ENCODE data around the gene OOSP4B.
"Not testable (repeated sequence)": the region's sequence is repeated elsewhere in the genome, so short reads cannot be mapped to it uniquely, and the experiment has no call there.

OOSP4B gene

GRCh38 chr11:60016881-60017280 is at the start of gene OOSP4B:
TSS of gene OOSP4B (plus strand) at chr11:60017181.
- Histone ChIP-seq H3K4me3 (replicated peaks; ENCODE audit: low read depth, low read length) (no peak within 1 kb of the TSS), H3K36me3 (ENCODE audit: control insufficient read depth, insufficient read depth, low read length) (no peaks in the 10 kb centered on the region), H3K27me3 (replicated peaks; ENCODE audit: control insufficient read depth, insufficient read depth, low read length) (no peaks in the 10 kb centered on the region)
- TF ChIP-seq CTCF (IDR thresholded peaks at IDR 0.05; ENCODE audit: insufficient read depth, low read length, poor library complexity, severe bottlenecking) = no peak
- no peak for DNase-seq (ENCODE audit: extremely low read depth, insufficient read length)

- DNase-seq (ENCODE audit: extremely low read depth, insufficient read length) = no peak
- TF ChIP-seq CTCF (IDR thresholded peaks at IDR 0.05; ENCODE audit: insufficient read depth, low read length, poor library complexity, severe bottlenecking) = no peak
- H3K27me3 ChIP-seq (replicated peaks; ENCODE audit: control insufficient read depth, insufficient read depth, low read length) = no peaks in the 10 kb centered on the region
- H3K4me3 ChIP-seq (replicated peaks; ENCODE audit: low read depth, low read length) = no peak overlapping the region
- H3K36me3 ChIP-seq (ENCODE audit: control insufficient read depth, insufficient read depth, low read length) = no peaks in the 10 kb centered on the region
Observed at GRCh38 chr11:59967677-59968394, 49.1 kb upstream of the OOSP4B start.

GRCh38 chr11:59968395-59968783 is 48.6 kb upstream of the OOSP4B start:
- Histone ChIP-seq H3K4me3 (replicated peaks; ENCODE audit: low read depth, low read length) (no peak overlapping the region), H3K27me3 (replicated peaks; ENCODE audit: control insufficient read depth, insufficient read depth, low read length) (no peaks in the 10 kb centered on the region), H3K36me3 (ENCODE audit: control insufficient read depth, insufficient read depth, low read length) (no peaks in the 10 kb centered on the region)
- no peak for TF ChIP-seq CTCF (IDR thresholded peaks at IDR 0.05; ENCODE audit: insufficient read depth, low read length, poor library complexity, severe bottlenecking)
- no peak for DNase-seq (ENCODE audit: extremely low read depth, insufficient read length)

- Histone ChIP-seq H3K27me3 (replicated peaks; ENCODE audit: control insufficient read depth, insufficient read depth, low read length) (no peaks in the 10 kb centered on the region), H3K36me3 (ENCODE audit: control insufficient read depth, insufficient read depth, low read length) (no peaks in the 10 kb centered on the region), H3K4me3 (replicated peaks; ENCODE audit: low read depth, low read length) (no peak overlapping the region)
- DNase-seq (ENCODE audit: extremely low read depth, insufficient read length) = no peak
- TF ChIP-seq CTCF (IDR thresholded peaks at IDR 0.05; ENCODE audit: insufficient read depth, low read length, poor library complexity, severe bottlenecking) = no peak
Observed at GRCh38 chr11:59973097-59973496, 43.9 kb upstream of the OOSP4B start.

GRCh38 chr11:59981106-59981770 is 35.7 kb upstream of the OOSP4B start:
- no peaks in the 10 kb centered on the region for H3K36me3 ChIP-seq (ENCODE audit: control insufficient read depth, insufficient read depth, low read length)
- TF ChIP-seq CTCF (IDR thresholded peaks at IDR 0.05; ENCODE audit: insufficient read depth, low read length, poor library complexity, severe bottlenecking) = no peak
- no peak for DNase-seq (ENCODE audit: extremely low read depth, insufficient read length)
- H3K4me3 ChIP-seq (replicated peaks; ENCODE audit: low read depth, low read length) = no peak overlapping the region
- peaks cover 1% of the 10 kb centered on the region for H3K27me3 ChIP-seq (replicated peaks; ENCODE audit: control insufficient read depth, insufficient read depth, low read length)

GRCh38 chr11:59982037-59982436 is 34.9 kb upstream of the OOSP4B start:
- not testable (repeated sequence) for H3K4me3 ChIP-seq (replicated peaks; ENCODE audit: low read depth, low read length); DNase-seq (ENCODE audit: extremely low read depth, insufficient read length); H3K27me3 ChIP-seq (replicated peaks; ENCODE audit: control insufficient read depth, insufficient read depth, low read length); H3K36me3 ChIP-seq (ENCODE audit: control insufficient read depth, insufficient read depth, low read length)
